Stimulated activated CD8-positive, alpha-beta memory T cell treated with anti-CD3 and anti-CD28 coated beads, Interleukin-4, amount 100 ng/mL, for 1 hour (primary cell): ENCODE results near the gene BHLHE23.

ENCODE experiments used
- DNase-seq, 2 donors: peaks; one replicate each; pipeline ENCODE4 v3.0.0-alpha.2; 2020; ENCODE audit warnings: low read depth in 2 of 2, low spot score in 1 of 2

Gene BHLHE23

DNA sequence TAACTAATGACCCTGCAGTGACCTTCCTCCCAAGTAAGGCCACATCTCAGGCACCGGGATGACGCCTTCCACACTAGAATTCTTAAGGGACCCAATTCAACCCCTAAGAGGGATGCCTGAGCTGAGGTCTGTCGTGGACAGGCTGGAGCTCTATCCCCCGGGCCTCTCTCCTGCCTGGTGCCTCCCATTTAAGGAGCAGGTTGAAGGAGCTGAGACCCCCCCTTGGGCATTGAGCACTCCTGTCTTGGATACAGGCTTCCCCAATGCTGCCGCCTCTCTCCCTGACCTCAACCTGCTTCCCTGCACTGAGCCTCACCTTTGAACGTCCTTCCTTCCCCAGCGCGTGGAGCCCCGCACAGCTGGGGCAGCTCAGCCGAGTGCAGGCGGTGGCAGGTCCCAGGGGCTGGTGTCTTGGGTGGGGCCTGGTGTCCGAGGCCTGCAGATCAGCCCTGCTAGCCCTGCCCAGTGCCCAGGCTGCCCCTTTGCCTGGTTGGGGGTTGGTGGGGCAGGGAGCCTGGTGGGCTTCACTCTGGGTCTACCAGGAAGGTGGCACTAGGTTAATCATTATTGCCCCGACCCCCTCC, 19.9 kb upstream of the BHLHE23 start:
- no peak for DNase-seq

DNA sequence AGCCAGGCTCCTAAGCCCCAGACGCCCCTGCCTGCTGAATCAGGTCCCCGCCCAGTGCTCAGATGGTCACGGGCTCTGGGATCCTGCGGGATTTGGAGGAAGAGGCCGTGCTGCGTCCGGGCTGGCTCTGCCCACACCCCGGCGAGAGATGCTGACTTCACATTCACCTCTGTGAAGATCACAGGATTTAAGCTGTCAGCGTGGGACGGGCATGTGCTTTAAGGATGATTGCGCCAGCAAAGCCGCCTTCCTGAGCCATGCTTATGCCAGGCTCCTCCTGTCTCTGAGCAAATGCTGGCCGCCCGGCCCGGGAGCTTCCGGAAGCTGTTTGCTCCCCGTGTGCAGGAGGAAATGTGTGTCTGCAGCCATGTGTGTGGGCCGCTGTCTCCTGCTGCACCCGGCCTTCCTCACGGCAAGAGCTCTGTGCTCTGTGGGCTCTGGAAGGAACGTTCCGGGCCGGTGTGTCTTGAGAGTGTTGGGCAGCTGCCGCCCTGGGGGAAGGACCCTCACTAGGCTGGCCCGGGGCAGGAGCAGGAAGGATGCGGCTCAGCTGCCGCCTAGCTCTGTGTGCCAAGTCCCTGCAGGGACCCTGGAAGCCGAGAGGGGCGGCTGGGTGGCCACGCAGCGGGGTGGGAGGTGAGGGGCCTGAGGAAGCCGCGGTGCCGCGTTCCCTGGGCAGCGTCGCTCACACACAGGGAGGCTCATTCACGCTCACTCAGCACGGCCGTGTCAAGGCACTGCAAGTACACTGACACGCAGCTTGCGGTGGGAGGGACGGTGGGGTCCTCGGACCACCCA, 19.0 kb upstream of the BHLHE23 start:
- DNase-seq = no peak

DNA sequence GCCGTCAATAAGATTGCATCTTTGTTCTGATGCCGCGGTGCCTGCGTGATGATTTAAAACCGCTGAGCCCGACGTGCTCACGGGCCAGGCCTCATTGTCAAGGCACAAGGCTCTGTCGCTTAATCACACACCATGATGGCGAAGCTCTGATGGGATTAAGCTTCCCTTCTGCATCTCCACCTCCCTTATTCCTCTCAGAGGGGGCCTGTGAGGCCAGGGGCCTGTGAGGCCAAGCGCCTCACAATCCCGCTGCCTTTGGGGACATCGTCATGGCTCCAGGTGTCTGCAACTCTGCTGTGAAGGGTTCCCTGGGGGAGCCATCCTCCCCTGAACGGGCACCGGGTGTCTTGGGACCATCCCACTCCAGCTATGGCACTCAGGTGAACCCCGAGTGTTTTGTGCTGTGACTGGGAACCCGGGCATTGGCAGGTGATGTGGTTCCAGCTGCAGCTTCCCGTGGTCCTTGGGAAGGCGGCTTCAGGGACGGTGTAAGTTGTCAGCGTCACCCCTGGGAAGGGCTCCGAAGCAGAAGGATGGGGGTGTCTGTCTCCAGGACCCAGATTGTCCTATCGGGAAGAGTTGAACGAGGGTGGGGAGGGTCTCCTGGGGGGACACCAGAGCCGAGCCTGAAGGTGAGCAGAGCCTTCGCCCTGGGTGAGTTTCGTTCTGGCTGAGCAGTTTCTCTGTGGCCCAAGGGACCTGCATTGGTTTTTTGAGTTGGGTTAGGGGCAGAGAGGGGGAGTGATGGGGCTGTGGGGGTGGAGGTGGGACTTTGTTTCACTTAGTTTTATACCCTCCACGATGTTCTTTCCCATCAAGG, 18.0 kb upstream of the BHLHE23 start:
- DNase-seq = no peak

DNA sequence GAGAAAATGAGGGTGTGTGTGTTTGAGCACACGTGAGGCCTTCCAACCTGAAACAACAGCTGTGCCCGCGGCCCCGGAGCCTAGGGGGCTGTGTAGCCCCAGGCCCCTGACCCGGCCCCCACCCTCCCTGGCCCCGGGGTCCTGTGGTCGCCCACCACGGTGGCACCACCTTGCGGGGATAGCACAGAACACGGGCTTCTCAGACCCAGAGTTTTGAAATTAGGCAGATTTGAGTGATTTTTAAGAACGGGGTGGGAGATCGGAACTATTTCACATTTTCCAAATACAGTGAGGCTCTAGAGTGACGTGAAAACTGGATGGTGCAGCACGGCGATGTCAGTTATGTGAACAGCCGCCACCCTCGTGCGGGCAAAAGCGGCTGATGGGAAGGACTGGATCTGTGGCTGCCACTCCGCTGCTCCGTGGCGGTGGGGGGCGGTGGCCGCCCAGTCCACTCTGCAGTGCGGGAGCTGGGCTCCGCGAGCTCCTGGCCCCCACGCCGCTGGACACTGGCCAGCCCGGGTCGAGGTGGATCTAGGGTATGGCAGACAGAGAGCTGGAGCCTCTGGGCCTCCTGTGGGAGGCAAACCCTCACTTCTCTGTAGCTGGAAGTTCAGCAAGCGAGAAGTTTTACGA, 17.3 kb upstream of the BHLHE23 start:
- no peak for DNase-seq

DNA sequence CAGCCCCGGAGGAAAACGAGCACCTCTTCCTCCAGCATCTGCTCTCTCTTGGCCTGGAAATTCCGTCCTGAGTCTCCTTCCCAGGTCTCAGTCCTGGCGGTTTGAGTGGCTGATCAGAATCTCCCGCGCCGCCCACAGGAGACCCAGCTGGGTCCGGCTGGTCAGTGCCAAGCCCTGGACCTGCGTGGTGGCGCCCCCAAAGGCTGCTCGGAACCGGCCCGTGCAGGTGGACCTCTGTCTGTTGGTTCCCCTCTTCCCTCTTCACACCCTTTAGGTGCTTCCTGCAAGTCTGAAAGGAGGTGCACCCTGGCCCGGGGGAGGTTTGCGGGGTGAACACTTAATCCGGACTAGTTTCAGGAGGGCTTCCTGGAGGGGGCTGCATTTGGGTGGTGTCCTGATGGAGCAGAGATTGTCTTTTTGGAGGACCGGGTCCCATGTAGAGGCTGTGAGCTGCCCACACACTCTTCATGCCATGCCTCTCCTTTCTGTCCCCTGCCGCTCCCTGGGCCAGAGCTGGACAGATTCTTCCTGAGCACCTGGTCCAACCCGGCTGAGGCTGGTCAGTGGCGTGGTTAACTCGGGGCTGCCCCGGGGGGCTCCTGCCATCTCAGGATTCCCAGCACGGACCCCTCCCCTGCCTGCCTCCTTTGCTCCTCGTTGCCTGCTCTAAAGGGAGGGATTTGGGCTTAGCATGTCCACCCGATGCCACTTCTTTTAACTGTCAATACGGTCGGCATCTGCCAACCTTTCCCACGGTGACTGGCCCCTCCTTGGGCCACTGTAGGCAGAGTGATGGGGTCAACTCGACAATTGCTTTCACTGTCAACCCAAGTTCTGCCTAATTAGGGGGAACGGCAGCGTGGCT, 16.5 kb upstream of the BHLHE23 start:
- no peak for DNase-seq

DNA sequence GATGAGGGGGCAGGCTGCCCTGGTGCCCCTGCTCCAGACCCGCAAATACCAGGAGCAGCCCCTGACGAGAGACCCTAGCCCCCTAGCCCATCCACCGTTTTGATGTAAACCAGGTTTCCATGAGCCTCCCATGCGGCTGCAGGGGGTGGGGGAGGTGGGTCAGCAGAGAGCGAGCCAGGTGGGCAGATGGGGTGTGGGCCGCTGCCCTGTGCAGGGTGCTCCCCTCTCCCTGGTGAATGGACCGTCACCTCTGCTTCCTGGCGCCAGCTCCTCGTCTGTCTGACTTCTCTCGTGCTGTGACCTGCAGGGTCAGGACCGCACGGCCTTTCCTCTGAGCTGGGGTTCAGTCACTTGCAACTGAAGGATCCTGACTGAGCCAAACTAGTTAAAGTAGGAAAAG, 15.7 kb upstream of the BHLHE23 start:
- no peak for DNase-seq

DNA sequence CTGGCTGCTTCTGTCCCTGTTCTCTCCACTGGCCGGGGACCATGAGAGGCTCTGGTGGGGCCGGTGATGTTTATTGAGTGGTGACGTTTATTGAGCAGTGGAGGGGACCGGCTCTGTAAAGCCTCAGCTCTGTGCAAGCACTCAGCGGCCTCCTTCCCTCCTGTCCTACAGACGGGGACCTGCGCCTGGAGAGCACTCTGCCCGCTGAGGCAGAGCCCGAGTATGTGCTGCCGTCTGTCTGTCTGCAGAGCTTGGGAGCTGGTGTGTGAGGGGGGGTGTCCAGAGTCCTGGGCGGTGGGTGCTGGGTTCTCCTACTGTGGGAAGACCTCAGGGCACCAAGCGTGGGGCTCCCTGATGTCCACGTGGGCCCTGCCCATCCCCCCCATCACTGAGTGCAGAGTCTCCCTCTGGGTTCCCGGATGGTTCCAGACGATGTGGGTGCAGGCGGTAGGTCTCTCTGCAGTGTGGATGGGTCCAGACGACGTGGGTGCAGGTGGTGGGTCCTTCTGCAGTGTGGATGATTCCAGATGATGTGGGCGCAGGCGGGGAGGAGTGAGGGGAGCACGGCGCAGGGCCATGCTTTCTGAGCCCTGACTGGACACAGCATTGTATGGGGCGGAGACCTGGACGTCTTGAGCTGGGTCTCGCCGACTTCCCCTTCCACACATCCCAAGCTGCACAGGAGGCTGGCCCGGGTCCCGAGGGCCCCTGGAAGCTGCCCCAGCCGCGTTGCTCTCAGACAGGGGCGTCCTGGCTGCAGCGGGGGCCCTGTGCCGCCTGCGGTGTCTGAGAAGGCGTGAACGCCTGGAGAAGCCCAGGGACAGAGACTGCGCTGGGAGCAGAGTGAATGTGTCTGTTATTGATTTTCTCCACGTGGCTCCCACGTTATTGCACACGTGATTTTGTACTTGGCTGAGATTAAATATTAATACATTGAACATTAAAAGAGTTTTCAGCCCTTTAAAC, 14.9 kb upstream of the BHLHE23 start:
- no peak for DNase-seq

DNA sequence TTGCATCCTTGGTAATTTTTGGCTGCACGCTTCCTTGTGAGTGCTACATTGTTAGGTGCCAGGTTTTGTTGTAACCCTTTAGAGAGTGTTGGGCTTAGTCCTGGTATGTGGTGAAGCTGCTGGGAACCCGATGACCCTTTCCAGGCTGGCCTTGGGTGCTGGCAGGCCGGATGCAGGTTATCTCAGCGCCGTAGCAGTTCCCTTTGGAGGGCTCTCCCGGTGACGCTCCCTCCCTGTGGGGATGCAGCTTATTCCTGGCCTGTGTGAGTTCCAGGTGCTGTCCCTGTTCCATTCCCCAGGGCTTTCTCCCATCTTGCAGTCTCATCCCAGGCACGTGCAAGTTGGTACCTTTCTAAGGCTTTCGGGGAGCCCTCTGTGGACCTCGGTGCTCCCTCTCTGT, 13.9 kb upstream of the BHLHE23 start:
- DNase-seq = no peak

DNA sequence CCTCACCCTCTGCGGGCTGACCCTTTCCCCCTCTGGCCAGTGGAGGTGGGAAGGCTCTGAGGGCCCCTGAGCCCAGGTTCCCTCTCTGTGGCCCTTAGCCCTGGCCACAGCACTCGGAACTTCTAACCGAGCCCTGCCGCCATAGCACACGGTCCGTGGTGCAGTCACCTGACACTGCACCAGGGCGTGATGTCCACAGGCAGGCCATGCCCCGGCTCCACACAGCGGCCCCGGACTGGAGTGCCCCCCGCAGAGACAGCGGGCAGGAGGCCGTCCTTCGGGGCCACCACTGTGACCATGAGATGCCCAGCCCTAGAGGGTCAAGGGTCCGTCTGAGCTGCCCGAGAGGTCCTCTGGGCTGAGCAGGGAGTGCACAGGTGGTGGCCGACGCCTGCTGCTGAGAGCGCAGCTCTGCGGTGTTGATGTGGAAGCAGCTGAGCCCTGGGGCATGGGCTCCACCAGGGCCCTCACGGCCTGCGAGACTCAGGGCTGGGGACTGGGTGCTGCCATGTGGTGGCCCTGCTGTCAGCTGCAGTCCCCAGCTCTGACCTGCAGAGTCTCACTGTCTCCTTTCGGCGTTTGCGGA, 11.2 kb upstream of the BHLHE23 start:
- DNase-seq = no peak

DNA sequence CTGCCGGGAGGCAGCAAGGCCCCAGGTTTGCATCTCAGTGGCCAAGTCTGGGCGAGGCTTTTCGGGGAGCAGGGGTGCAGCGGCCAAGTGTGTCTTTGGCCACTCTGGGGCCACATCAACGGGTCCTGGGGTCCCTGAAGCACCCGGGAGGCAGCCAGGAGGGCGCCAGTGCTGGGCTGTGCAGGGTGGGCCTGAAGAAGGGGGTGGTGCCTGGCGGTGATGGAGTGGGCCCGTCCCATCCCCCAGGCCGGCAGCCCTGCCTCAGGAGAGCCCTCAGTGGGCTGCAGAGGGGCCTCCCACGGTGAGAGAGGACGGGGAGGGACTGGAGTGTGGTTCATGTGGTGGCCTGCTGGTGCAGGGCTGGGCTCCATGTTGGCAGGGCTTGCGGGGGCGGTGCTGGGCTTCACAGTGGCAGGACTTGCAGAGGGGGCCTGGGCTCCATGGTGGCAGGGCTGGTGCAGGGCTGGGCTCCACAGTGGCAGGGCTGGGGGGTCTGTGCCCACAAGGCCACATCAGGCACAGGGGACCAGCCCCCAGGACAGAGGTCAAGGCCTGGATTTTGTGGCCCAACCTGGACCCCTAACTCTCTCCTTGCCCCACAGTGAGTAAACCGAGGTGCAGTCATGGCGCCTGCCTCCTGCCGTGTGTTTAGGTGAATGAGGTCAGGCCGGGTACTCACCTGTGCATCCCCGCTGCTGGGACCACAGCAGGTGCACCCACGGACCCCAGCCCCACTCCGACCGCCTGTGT, 10.5 kb upstream of the BHLHE23 start:
- DNase-seq = no peak

DNA sequence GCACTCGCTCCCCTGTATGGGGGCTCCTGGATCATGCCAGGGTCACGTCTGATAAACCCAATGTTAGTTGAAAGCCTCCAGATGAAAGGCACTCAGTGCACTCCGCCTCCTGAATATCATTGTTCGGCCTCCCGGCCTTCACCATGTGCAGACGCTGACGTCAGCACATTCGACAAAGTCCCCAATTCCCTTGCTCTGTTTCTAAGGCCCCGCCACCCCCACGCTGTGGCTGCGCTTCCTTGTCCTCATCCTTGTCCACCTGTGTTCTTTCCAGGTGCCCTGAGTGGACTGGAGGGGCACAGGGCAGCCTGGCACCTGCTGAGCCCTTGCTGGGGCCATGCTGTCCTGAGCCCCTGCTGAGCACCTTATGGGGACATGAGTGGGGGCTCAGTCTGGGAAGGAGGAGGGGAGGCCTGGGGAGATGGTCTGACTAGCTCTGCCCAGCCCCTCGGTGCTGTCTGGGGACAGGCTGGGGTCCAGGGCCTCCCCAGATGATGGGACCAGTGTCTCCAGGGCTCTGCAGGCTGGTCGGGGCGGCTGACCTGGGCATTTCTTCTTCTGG, 9.8 kb upstream of the BHLHE23 start:
- DNase-seq = no peak

DNA sequence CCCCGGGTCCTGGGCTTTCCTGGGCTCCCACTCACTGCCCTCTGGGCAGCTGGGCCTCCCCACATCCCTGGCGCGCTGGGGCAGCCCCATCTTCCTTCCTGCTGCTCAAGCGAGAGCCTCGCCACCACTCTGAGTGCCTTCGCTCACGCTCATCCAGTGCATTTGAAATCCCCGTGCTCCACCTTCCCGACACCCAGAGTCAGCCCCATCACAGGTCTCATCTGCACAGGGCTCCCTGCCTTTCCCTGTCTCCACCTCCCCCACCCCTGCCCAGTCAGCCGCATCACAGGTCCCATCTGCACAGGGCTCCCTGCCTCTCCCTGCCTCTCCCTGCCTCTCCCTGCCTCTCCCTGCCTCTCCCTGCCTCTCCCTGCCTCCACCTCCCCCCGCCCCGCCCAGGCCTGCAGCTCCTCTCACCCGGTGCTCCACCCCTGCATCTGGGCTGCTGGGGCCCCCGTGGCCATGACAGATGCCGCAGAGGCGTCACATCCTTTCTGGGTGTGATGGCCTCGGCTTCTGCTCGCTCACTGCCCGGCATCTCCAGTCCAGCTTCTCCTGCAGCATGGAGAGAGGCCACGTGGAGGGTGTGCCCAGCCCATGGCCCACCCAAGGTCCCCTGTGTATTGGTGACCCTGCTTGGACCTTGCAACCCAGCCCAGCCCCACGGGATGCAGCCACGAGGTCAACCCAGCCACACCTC, 9.0 kb upstream of the BHLHE23 start:
- DNase-seq = no peak

DNA sequence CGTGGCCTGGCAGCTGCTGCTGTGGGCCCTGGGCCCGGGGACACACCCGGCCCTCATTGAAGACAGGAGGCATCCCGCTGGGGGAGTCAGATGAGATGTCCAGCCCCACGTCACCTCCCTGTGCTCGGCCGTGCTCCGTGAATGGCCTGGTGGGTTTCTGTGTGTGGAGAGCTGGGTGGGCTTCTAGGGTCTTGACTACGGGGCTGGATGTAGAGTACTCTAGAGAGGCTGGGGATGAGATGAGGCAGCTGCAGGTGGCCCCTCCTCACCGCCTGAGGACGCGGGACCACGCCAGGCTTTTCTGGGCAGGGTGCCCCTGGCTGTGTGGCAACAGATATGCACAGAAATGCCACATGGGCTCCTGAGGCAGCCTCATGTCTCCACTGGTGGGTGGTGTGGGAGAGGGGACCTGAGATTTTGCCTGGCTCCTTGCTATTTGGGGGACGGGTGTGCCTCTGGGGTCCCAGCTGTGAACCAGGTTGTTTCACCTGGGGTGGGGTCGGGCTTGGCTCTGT, 8.4 kb upstream of the BHLHE23 start:
- no peak for DNase-seq

DNA sequence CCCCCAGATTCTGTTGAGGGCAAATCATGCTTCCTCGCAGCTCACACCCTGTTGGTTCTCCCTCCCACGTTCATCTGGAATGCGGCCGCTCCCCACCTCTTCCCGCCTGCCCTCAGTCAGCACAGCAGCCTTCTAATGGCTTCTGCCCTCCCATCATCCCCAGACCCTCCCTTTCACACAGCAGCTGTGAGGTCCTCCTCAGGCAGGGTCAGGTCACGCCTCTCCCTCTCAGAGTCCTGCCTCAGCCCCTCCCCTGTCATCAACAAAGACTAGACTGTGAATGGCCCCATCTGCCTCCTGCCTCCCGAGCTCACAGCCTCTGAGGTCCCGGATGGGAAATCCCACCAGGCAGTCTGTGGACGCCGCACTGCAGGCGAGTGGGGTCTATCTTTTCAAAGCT, 7.9 kb upstream of the BHLHE23 start:
- DNase-seq = no peak

DNA sequence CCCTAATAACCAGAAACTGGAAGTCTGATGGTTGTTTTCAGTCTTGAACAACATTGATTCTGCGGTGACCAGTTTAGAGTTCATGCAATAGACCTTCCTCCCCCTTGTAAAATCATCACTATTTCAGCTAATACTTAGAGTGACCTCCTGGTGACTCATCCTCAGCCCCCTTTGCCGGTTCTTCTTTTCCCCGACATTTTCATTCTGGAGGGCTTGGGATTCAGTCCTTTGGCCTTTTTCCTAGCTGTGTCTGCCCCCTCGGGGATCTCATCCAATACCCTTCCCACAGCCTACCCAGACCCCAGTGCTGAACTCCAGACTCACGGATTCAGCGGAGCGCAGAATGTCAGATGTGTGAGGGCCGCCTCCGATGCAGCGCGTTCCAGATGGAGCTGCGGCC, 7.5 kb upstream of the BHLHE23 start:
- no peak for DNase-seq

DNA sequence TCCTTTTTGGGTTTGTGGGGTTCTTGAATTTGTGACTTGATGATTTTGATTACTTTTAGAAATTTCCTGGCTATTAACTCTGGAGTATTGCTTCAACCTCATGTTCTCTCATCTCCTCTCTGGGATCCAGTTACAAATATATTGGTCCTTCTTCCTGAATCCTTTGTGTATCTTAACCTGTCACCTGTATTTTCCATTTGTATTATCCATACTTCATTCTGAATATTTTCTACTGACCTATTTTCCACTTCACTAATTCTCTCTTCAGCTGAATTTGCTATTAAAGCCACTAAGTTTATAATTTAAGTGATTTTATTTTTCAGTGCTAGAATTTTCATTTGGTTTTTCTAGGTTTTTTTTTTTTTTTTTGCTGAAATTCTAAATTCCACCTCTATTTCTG, 6.4 kb upstream of the BHLHE23 start:
- no peak for DNase-seq

DNA sequence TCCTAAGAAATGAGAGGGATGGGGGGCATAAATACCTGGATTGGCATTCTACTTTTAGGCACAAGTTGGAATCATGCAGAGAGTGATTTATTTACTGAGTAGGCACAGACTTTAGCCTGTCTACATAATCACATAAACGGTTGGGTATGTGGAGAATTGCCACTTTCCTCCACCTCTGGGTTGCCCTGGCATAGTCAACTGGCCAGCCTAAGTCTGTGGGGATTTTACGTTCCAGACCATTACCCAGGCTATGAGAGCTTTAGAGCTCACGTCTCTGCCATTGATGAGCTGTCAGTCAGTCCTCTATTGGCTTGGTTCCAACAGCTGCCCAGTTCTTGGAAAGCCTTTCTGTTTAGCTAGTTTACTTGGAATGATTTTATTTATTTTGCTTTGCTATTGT, 5.0 kb upstream of the BHLHE23 start:
- DNase-seq = no peak
